Measurements from ENCODE around the gene POLN. TPM values are rescaled to one million over a fixed set of nuclear protein-coding genes. Genes with fewer than 3 reads are reported as not detected.

Gene POLN
- total RNA-seq, 1 experiment from 2014 or later = 3.5 TPM

DNA sequence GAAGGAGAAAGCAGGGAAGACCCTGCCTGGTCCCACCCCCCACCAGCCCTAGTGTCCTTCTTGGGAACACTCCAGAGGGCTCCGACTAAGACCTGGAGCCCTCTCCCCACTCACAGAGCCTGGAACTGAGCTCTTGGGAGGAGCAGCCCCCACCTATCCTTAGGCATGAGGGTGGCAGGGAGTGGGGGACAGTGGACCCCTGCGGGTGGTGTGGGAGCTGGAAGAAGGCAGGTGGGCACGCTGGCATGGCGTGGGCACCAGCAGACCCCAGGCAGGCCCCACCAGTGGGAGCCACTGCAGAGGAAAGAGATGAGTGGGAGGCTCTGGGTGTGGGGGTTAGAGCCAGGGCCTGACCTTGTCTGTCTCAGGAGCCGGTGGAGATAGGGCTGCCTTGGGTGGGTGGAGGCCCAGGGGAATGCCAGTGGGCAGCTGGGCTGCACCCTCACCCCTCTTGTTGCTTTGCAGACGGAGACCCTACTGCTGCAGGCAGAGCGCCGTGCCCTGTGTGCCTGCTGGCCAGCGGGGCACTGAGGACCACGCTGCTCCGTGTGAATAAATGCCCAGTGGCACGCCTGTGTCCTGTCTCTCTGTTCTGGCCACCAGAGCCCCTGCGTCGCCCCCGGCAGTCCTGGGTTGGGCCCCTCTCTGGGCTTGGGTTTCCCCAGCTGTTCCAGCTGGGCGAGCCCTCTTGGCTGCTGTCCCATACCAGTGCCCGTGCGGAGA, 198.4 kb downstream of the POLN start:
- DNase-seq (ENCODE audit: low spot score) = no peak
- H3K27me3 Mint-ChIP-seq (ENCODE audit: low read depth) = peaks cover 57% of the 10 kb centered on the region
- H3K9me3 Mint-ChIP-seq = no peaks in the 10 kb centered on the region
- ChIA-PET POLR2A (no interaction called here), CTCF (interaction anchor here (0.5 to 0.8 kb wide), 3 partner anchors 34 to 137 kb away, joined by 3 read pairs; no protein-coding TSS in a partner anchor)
- no peaks in the 10 kb centered on the region for H3K4me1 Mint-ChIP-seq
- ATAC-seq = no peak
- no peaks in the 10 kb centered on the region for H3K36me3 Mint-ChIP-seq
- H3K27ac Mint-ChIP-seq = no peak overlapping the region
- TF ChIP-seq ZNF396 (CRISPR knock-in tag; IDR thresholded peaks at IDR 0.05; ENCODE audit: borderline replicate concordance) = no peak
- TF ChIP-seq SP1 (CRISPR knock-in tag; conservative IDR thresholded peaks at IDR 0.05) = no peak
- TF ChIP-seq E2F4 (CRISPR knock-in tag; IDR thresholded peaks at IDR 0.05; ENCODE audit: borderline replicate concordance, low read depth) = no peak
- TF ChIP-seq ZNF671 (CRISPR knock-in tag; IDR thresholded peaks at IDR 0.05) = no peak
- no peak for TF ChIP-seq NR3C1 (CRISPR knock-in tag; conservative IDR thresholded peaks at IDR 0.05; ENCODE audit: low read depth)
- H3K4me3 Mint-ChIP-seq = no peak overlapping the region

GRCh38 chr4:2042947-2043395, 198.9 kb downstream of the POLN start:
- ChIA-PET POLR2A (no interaction called here), CTCF (interaction anchor here (0.6 to 0.8 kb wide), 2 partner anchors 34 to 137 kb away, joined by 3 read pairs; no protein-coding TSS in a partner anchor)
- no peak for ATAC-seq
- H3K4me3 Mint-ChIP-seq = peak overlapping the region; percentile 67
- peaks cover 61% of the 10 kb centered on the region for H3K27me3 Mint-ChIP-seq (ENCODE audit: low read depth)
- no peaks in the 10 kb centered on the region for H3K4me1 Mint-ChIP-seq
- no peak overlapping the region for H3K27ac Mint-ChIP-seq
- no peak for DNase-seq (ENCODE audit: low spot score)
- no peaks in the 10 kb centered on the region for H3K9me3 Mint-ChIP-seq
- no peaks in the 10 kb centered on the region for H3K36me3 Mint-ChIP-seq
- TF ChIP-seq ZNF317 (CRISPR knock-in tag; IDR thresholded peaks at IDR 0.05; ENCODE audit: borderline replicate concordance, low read depth) (no peak), USF2 (CRISPR knock-in tag; IDR thresholded peaks at IDR 0.05) (no peak), E2F1 (CRISPR knock-in tag; IDR thresholded peaks at IDR 0.05) (no peak), ZNF671 (CRISPR knock-in tag; IDR thresholded peaks at IDR 0.05) (no peak), NFATC4 (CRISPR knock-in tag; IDR thresholded peaks at IDR 0.05) (no peak), MXD4 (CRISPR knock-in tag; IDR thresholded peaks at IDR 0.05; ENCODE audit: borderline replicate concordance) (no peak), CTCF (IDR thresholded peaks at IDR 0.05) (no peak), FOXK1 (CRISPR knock-in tag; IDR thresholded peaks at IDR 0.05) (no peak), RORB (CRISPR knock-in tag; IDR thresholded peaks at IDR 0.05) (no peak), AR (CRISPR knock-in tag; IDR thresholded peaks at IDR 0.05) (no peak), OVOL2 (CRISPR knock-in tag; IDR thresholded peaks at IDR 0.05; ENCODE audit: borderline replicate concordance) (no peak), ATF1 (CRISPR knock-in tag; IDR thresholded peaks at IDR 0.05) (no peak), ZNF396 (CRISPR knock-in tag; IDR thresholded peaks at IDR 0.05; ENCODE audit: borderline replicate concordance) (no peak), CBFB (CRISPR knock-in tag; IDR thresholded peaks at IDR 0.05; ENCODE audit: low read depth) (no peak), NR2C2 (CRISPR knock-in tag; IDR thresholded peaks at IDR 0.05) (no peak), MYBL2 (CRISPR knock-in tag; IDR thresholded peaks at IDR 0.05) (no peak)
- TF ChIP-seq, protein P1, sequence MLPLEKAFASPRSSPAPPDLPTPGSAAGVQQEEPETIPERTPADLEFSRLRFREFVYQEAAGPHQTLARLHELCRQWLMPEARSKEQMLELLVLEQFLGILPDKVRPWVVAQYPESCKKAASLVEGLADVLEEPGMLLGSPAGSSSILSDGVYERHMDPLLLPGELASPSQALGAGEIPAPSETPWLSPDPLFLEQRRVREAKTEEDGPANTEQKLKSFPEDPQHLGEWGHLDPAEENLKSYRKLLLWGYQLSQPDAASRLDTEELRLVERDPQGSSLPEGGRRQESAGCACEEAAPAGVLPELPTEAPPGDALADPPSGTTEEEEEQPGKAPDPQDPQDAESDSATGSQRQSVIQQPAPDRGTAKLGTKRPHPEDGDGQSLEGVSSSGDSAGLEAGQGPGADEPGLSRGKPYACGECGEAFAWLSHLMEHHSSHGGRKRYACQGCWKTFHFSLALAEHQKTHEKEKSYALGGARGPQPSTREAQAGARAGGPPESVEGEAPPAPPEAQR (CRISPR knock-in tag; IDR thresholded peaks at IDR 0.05) = no peak
- TF ChIP-seq, protein P2, sequence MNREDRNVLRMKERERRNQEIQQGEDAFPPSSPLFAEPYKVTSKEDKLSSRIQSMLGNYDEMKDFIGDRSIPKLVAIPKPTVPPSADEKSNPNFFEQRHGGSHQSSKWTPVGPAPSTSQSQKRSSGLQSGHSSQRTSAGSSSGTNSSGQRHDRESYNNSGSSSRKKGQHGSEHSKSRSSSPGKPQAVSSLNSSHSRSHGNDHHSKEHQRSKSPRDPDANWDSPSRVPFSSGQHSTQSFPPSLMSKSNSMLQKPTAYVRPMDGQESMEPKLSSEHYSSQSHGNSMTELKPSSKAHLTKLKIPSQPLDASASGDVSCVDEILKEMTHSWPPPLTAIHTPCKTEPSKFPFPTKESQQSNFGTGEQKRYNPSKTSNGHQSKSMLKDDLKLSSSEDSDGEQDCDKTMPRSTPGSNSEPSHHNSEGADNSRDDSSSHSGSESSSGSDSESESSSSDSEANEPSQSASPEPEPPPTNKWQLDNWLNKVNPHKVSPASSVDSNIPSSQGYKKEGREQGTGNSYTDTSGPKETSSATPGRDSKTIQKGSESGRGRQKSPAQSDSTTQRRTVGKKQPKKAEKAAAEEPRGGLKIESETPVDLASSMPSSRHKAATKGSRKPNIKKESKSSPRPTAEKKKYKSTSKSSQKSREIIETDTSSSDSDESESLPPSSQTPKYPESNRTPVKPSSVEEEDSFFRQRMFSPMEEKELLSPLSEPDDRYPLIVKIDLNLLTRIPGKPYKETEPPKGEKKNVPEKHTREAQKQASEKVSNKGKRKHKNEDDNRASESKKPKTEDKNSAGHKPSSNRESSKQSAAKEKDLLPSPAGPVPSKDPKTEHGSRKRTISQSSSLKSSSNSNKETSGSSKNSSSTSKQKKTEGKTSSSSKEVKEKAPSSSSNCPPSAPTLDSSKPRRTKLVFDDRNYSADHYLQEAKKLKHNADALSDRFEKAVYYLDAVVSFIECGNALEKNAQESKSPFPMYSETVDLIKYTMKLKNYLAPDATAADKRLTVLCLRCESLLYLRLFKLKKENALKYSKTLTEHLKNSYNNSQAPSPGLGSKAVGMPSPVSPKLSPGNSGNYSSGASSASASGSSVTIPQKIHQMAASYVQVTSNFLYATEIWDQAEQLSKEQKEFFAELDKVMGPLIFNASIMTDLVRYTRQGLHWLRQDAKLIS (CRISPR knock-in tag; IDR thresholded peaks at IDR 0.05; ENCODE audit: borderline replicate concordance) = no peak

All from WTC11 (cell line).